Prostate gland (tissue), 2 donors: ENCODE measurements around the gene TOB2.

ENCODE experiments used
- CTCF ChIP-seq, 4 experiments: fragments of 200-600 bp in 2 of 4; fragments of 450-650 bp in 2 of 4; sonication (generic) in 2 of 4; IDR thresholded peaks; 1 replicate in 3 of 4; 2 replicates in 1 of 4; pipeline ENCODE4 v1.5.1; 2016 to 2019; ENCODE audit warnings: antibody characterized with exemption in 4 of 4, mild to moderate bottlenecking in 2 of 4, moderate library complexity in 2 of 4
- POLR2A ChIP-seq: fragments of 450-650 bp; IDR thresholded peaks from one replicate; pipeline ENCODE4 v1.6.1; 2016; ENCODE audit warnings: antibody characterized with exemption, mild to moderate bottlenecking
- POLR2AphosphoS5 ChIP-seq: sonication (generic); formaldehyde crosslinking; IDR thresholded peaks from one replicate; pipeline ENCODE4 v1.6.1; 2017; ENCODE audit warnings: antibody characterized with exemption

GRCh38 chr22:41405588-41405987 is 41.0 kb downstream of the TOB2 start:
- TF ChIP-seq POLR2A = no peak
- TF ChIP-seq POLR2AphosphoS5 = no peak
- TF ChIP-seq CTCF (IDR thresholded peaks at IDR 0.05) = no peak
